GM18499 (cell line): ENCODE measurements around the gene MRNIP.

Experiments used
- ATAC-seq: cut with Tn5 transposase; IDR thresholded peaks from one replicate; pipeline ENCODE4 v1.9.1; 2021; ENCODE audit warnings: moderate number of reproducible peaks; ENCODE audit not compliant: insufficient read depth, unreplicated experiment

Gene MRNIP

GRCh38 chr5:179858586-179859427 lies at the start of gene MRNIP:
Gene MRNIP, minus strand, starts transcription at chr5:179858817. Its CDS starts 21 bp downstream, at chr5:179858796.
- peak; percentile 87 for ATAC-seq

DNA sequence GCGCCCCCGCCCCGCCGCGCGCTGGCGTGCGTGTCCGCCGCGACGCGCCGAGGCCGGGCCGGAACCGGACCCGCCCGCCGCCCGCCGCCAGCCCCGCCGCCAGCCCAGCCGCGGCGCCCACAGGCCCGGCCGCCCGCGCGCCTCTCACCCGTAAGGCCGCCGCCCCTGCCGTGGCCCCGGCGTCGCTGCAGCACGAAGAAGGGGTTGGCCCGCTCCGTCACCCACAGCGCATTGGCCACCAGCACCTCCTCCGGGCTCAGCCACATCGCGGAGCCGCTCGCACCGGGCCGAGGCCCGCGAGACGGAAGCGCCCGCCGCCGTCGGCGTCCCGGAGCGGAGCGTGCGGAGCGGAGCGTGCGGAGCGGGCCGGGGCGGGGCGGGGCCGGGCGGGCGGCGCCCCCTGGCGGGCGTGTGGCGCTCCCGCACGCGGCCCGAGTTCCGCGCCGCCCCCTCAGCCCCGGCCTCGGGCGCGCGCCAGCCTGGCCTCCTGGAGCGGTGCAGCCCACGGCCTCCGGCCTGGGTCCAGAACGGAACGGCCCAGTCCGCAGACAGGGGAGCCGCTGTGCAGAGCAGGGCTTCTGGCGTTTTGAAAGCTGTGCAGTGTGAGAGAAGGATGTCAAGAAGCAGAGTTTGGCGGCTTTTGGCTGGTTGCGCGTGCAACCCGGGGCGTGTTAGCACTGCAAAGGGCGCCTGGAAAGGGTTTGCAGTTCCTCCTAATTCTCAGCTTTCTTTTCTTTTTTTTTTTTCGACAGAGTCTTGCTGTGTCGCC lies 49.1 kb upstream of the MRNIP start, which contains the start of gene TBC1D9B:
Gene TBC1D9B, minus strand, starts transcription at position 342 of the 769 bp plus-strand sequence. Its CDS starts 76 bp downstream, at position 266.
- peak; percentile 43 for ATAC-seq

DNA sequence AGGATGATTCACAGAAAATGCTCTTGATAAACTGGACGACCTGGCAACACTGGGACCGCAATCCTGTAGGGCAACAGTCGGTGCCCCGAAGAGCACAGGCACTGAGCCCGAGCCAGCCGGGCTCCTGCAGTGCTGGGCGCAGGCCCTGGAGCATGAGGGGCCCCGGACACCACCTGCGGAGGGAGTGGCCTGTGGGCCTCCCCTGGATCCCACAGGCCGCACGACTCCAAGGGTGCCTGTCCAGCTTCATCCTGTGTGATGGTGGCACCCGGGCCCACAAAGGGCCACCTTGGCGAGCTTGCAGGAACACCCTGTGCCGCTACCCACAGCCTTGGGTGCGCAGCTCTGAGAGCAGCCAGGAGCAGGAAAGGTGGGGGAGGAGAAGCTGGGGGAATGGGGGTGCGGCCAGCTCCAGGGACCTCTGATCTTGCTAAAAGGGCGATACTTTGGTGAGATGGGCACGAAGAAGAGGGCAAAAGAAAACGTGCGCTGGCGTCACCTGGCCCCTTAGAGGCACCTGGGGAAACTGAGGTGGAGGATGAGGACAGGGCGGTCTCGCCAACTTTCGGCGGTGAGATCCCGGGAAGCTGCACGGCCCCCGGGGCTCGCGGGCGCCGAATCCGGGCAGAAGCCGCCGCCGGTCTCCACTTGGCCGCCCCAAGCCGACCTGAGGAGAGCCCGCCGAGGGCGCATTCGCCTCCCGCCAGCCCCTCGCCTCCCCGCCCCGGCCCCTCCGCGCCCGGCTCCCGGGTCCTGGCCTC lies 48.4 kb upstream of the MRNIP start:
- ATAC-seq, result no peak

GRCh38 chr5:179906294-179906794 lies 47.7 kb upstream of the MRNIP start:
- no peak for ATAC-seq

DNA sequence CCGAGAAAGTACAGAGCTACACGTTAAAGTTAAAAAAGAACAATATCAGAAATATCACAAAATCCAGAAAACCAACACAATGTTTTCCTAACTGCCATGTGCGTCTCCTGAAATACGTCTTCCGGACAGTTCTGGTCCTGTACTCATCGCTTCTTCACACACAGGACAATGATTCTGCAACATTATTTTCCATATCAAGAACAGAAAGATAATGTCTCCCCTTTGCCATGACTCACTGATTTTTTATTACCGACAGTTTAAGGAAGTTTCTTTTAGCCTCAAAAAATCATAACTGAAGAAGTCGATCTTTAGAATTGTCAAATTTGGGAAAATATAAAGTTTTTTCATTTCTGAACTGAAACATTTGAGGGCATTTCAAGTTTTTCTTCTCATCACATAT lies 46.5 kb upstream of the MRNIP start:
- no peak for ATAC-seq

DNA sequence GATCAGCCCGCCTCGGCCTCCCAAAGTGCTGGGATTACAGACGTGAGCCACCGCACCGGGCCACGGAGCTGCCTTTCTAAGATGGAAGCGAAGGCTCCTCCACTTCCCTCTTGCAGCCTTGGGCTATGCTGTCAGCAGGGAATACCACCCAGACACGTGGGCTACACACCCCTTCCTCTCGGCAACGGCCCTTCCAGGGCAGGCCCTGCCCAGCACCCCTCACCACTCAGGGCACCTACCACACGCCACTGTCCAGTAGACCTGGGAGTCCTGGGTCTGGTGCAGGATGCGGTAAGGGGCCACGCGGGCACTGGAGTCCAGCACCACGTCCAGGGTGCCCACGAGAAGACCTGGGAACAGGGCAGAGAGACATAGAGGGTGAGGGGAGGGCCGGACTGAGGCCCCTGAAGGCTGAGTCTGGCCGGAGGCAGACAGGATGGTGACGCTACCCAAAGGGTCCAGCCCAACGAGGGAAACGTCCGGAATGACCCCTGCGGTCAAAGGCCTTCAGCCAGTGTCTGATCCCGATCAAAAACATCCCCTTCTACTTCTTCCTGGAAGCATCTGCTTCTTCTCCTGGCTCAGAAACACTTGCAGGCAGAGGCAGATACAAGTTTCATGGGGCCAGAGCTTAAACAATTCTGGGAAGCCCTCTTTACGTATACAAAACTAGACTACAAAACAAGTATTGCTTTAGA lies 46.0 kb upstream of the MRNIP start:
- ATAC-seq, result no peak

- ATAC-seq, result no peak
Measured at GRCh38 chr5:179902763-179903158, 44.1 kb upstream of the MRNIP start.

GRCh38 chr5:179901915-179902762 lies 43.5 kb upstream of the MRNIP start:
- ATAC-seq, result no peak

GRCh38 chr5:179901462-179901861 lies 42.8 kb upstream of the MRNIP start:
- no peak for ATAC-seq

GRCh38 chr5:179900711-179901110 lies 42.1 kb upstream of the MRNIP start:
- no peak for ATAC-seq

GRCh38 chr5:179900206-179900605 lies 41.6 kb upstream of the MRNIP start:
- no peak for ATAC-seq

DNA sequence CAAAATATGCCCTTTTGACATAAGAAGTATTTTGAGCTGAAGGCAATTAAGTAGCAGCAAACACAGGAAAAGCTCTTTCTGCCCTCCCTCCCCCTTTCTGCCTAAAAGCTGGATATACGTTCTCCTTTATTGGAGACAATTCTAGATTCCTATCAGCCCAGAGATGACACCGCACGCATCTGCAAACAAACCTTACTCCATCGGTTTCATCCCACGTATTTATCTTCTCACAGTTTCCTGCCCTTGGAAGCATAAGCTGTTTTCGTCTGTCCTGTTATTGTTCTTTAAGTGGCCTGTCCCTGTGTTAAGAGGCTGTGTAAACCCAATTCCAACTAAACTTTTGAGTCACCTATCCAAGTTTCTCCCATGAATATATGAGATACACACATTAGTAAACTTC lies 37.2 kb upstream of the MRNIP start:
- ATAC-seq, result no peak

DNA sequence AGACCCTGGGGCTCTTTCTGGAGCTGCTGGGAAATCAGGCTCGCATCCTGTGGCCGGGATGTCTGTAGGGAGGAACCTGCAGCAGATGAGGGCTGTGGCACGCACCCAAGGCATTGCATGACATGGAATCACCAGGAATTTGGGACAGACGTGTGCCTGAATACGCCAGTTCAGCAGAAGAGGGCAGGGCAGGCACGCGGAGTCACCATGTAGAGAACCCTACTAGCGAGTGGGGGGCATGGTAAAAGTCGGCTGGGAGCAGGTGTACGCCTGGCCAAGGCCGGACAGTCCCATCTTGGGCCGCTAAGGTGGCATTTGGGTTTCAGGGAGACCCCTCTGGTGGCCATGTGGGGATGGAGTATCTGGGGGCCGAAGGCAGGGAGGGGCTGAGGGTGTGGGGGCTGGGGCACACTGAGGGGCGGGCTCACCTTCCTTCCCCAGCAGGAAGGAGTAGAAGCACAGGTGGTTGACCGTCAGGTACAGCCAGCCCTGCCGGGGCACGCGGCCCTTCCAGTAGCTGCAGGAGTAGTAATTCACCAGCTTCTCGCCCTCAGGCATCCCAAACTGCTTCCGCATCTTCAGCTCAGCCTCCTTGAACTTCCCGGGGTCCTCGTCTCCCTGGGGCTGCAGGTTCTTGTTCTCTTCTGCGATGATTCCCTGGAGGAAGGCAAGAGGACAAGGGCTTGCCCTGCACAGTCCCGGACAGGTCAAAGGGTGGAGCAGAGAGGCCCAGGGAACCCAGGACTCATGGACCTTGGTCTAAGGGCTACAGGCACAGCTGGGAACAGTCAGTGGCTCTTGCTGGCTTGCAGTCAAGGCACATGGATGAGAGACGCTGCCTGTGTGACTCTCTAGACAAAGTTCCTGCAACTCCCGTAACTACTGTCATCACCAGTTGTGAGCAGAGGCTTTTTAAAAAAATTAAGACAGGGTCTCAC lies 35.6 kb upstream of the MRNIP start:
- ATAC-seq, result no peak

DNA sequence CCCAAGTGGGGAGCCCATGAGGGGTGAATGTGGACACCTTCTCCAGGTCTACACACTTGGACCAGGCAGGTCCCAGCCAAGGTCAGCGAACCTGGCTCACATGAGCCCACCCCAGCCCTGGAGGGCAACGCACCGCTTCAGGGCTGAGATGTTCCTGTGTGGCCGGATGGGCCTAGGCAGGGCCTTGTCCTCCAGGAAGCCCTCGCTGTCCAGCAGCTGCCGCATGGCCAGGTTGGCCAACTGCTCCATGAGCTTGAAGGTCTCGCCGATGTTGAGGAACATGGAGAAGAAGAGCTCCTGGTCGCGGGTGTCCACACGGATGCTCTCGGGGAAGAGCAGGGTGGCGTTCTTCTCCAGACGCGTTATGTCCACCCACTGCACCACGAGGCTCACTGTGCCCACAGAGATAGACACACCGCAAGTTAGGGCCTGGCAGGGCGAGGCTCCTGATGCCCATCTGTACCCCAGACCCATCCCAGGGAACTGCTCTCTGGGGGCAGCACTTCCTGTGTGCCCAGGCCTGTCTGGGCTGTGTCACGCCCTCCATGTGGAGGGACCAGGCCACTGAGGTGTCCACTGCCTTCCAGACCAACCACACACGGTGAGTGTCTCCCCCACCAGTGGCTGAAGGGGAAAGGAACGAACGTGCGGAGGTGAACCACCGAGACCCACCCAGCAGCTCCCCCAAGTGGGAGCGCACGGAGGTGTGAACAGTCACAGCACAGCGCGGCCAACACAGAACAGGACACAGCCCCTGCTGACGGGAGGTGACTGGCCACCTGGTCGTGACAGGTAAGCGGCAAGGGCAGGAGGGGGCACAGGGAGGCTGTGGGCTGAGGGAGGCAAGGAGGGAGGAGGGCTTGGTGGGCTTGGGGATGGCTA lies 34.7 kb upstream of the MRNIP start:
- no peak for ATAC-seq

- ATAC-seq, result no peak
Measured at GRCh38 chr5:179892255-179892654, 33.6 kb upstream of the MRNIP start.

DNA sequence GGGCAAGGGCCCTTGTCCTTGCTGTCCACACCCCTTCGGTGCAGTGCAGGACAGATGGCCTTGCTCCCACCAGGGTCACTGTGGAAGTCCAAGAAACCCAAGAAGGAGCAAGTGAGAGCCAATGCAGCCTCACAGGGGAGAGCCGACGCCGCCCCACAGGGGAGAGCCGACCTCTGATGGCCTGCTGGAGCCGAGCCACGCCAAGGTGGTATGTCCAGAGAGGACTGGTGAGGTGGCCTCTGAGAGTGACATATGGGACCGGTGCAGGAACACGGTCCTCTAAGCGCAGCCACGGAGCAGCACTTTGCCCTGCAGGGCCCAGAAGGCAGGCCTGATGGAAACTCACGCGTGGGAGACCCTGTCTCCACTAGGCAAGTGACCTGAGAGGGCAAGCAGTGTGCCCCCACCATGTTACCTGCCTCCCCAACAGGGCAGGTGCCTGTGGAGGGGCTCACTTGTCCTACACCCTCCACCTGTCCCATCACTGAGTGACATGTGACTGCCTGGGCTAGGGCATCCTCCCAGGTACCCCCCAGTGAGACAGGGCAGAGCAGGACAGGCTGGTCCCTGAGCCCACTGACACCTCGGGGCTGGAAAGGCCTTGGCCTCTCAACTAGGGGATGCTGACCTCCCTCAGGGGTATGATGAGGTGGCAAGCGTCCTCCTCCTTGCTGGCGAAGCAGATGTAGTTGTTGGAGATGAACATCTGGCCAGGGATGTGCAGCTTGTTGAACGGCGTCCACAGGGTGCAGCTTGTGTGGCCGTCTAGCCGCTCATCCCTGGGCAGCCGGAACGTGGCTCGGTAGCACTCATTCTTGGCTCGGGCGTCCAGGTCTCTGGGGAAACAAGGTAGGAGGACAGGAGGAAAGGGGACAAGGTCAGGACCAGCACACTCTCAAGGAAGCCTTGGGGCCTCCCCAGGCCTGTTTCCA lies 32.4 kb upstream of the MRNIP start:
- no peak for ATAC-seq
